Measurements from ENCODE around the gene NELFA.

NELFA gene

GRCh38 chr4:2008921-2009650 lies at the start of gene NELFA:
Gene NELFA (minus strand): TSS chr4:2008974. CDS start chr4:2008959, 15 bp downstream.
- peak; percentile 94 for DNase-seq (ENCODE audit: low read depth)

DNA sequence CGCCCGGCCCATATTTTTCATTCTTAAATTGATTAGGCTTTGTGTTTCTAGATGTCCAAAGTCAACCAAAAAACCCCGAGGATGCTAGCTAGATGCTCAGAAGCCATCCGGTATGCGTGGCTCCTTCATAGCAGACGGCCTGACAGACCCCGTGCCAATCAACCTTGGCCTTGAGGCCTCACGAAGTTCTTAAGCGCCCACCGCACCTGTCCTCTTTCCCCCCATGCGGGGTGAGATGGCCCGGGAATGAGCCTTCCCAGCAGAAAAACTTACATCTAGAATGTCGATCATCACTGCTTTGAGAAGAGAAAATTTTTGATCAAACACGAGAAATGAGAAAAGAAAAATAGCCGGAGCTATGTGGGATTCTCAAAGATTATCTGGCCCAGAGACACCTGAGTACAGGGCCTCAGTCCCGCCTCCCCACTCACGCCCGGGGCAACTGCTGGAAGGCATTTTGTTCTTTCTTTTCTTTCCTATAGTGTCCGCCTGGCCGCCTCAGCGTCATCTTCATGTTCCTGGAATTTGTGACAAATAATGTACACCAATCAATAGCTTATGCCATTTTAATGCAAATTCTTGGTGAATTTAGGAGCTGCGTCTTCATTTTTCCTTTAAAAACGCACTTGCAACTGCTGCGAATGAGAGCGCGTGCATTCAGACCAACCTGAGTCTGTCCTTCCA lies 48.8 kb upstream of the NELFA start:
- no peak for DNase-seq (ENCODE audit: low read depth)

DNA sequence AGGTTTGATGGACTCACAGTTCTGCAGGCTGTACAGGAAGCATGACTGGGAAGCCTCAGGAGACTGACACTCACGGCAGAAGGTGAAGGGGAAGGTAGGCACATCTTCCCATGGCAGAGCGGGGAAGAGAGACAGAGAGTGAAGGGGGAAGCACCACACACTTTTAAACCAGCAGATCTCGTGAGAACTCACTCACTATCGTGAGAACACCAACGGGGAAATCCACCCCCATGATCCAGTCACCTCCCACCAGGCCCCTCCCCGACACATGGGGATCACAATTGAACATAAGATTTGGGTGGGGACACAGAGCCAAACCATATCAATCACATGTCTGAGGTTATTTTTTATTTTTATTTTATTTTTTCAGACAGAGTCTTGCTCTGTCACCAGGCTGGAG lies 45.4 kb upstream of the NELFA start:
- no peak for DNase-seq (ENCODE audit: low read depth)

GRCh38 chr4:2051086-2051485 lies 42.3 kb upstream of the NELFA start:
- DNase-seq (ENCODE audit: low read depth), result no peak

DNA sequence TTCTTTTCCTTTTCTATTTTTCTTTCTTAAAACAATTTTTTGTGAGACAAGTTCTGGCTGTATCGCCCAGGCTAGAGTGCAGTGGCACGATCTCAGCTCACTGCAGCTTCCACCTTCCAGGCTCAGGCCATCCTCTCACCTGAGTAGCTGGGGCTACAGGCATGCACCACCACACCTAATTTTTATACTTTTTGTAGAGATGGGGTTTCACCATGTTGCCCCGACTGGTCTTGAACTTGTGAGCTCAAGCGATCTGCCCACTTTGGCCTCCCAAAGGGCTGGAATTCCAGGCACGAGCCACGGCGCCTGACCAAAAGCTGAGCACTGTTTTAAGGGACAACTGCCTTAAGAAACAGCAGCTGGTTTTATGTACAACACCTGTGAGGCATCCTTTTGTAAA lies 41.0 kb upstream of the NELFA start:
- no peak for DNase-seq (ENCODE audit: low read depth)

DNA sequence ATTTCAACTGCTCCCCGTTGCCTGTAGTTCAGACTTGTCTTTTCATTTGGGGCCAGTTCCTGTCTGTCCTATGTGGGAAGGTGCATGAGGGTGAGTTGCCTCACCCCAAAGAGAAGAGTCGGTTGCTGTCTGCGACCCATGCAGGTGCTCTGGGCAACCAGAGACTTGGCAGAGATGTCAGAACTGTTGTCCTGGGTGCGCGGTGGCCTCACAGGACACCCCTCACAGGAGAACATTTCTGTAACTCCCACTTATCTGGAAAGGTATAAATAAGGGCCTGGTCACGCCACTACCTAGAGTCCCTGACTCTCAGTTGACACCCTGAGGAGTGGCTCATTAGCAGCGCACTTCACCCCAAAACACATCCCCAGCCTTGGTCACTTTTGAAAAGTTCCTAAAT lies 40.6 kb upstream of the NELFA start:
- DNase-seq (ENCODE audit: low read depth), result no peak

DNA sequence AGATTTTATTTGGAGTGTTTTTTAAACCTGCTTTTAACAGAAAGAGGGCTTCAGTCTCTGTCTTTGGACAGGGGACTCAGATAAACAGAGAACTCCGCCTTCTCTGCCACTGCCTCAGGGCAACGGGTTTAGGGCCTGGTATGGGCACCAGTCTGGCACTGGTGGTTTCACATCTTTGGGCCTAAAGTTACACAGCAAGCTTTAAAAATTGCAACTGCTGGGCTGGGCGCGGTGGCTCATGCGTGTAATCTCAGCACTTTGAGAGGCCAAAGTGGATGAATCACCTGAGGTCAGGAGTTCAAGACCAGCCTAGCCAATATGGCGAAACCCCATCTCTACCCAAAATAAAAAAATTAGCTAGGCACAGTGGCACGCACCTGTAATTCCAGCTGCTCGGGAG lies 40.1 kb upstream of the NELFA start:
- no peak for DNase-seq (ENCODE audit: low read depth)

GRCh38 chr4:2047781-2048581 lies 39.2 kb upstream of the NELFA start:
- DNase-seq (ENCODE audit: low read depth), result no peak

GRCh38 chr4:2047031-2047660 lies 38.4 kb upstream of the NELFA start:
- no peak for DNase-seq (ENCODE audit: low read depth)

- no peak for DNase-seq (ENCODE audit: low read depth)
These were observed 37.5 kb upstream of the NELFA start for GRCh38 chr4:2046031-2046961.

DNA sequence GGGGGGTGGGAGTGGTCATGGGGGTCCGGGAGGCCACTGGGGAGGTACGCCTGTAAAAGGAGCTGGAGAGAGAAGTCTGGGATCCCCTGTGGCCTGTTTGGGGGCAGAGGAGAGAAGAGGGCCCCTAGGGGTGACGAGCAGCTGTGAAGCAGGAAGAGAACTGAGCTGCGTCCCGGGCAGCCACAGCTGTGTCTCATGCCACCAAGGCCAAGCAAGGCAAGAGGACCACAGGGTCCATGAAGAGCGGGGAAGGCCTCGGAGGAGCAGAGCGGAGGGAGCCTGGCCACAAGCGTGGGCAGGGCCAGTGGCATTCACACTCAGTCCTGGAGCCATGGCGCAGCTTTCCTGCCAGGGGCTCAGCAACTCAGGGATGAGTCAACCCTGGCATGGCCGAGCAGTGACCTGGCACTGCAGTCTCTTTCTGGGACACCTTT lies 36.8 kb upstream of the NELFA start:
- no peak for DNase-seq (ENCODE audit: low read depth)

DNA sequence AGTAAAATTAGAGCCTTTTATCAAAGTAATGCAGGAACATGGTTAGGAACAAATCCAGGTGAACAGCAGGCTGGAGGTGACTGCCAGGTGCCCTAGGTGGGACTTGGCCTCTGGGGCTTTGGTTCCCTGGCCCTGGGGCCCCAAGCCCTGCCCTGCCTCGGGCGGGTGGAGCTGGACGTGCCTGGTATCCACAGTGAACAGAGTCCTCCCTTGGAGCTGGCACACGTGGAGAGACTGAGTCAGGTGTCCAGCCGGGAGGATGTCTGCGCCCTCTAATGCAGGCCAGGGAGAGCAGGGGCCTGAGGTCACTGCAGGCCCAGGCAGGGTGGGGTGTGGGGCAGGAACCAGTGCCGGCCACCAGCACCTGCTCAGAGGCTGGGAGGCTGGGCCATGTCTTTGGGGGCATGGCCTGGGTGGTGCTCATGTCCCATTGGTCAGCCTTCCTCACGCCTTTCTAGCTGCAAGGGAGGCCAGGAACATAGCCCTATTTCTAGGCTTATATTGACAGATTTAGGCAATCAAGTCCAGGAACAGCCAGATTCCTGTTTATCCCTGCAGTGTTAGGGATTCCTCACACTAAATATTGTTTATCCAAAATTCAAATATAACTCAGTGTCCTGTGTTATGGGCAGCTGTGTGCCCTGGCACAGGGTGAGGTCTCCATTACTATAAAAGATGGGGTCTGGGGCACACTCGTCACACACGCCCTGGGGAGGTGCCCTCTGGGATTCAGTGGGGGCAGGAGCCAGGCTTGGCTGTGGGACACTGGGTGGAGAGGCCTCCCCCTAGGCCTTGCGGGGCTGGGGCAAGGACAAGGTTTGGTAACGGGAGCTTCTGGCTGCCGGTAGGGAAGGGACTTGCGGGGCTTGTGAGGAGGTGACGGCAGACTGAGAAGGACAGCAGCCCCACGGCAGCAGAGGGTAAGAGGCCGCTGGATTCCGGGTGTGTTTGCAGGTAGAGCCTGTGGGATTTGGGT lies 36.1 kb upstream of the NELFA start:
- no peak for DNase-seq (ENCODE audit: low read depth)

- DNase-seq (ENCODE audit: low read depth), result no peak
These were observed 35.3 kb upstream of the NELFA start for GRCh38 chr4:2044119-2044485.

- no peak for DNase-seq (ENCODE audit: low read depth)
These were observed 34.8 kb upstream of the NELFA start for GRCh38 chr4:2043396-2044118.

DNA sequence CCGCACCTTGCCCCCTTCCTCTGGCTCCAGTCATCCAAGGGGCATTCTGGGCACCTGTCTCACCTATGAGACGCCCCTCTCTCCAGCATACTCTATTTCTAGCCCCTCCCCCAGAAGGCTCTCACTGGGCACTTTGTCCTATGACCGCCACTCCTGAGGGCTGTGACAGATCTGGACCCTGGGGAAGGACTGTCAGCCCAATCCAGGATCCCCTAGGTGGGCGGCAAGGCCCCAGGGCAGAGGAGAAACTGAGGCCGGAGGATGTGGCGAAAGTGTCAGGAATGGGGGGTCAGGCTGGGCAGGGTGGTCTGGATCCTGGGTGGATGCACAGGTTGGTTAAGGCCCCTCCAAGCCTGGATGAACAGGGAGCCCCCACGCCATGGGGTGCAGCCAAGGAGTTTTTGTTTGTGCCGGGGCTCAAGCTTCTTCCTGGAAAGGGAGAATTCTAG lies 34.2 kb upstream of the NELFA start:
- DNase-seq (ENCODE audit: low read depth), result no peak

- DNase-seq (ENCODE audit: low read depth), result no peak
These were observed 33.6 kb upstream of the NELFA start for GRCh38 chr4:2042204-2042946.

- peak; percentile 81 for DNase-seq (ENCODE audit: low read depth)
These were observed 32.7 kb upstream of the NELFA start for GRCh38 chr4:2041239-2042130.

Data from stimulated activated CD8-positive, alpha-beta memory T cell treated with anti-CD3 and anti-CD28 coated beads, Interleukin-15, amount 100 ng/mL, for 24 hours (primary cell).